ENCODE results near the gene CCDC74A.
"Not testable (repeated sequence)": the region's sequence is repeated elsewhere in the genome, so short reads cannot be mapped to it uniquely, and the experiment has no call there.

Gene CCDC74A

GRCh38 chr2:131534965-131535364 is 7.3 kb downstream of the CCDC74A start:
- H2BK5ac ChIP-seq (ENCODE audit: low read depth, low read length, poor library complexity, severe bottlenecking); H3K4me1 ChIP-seq (ENCODE audit: control insufficient read depth, insufficient read depth, low read depth, low read length); H3K18ac ChIP-seq (ENCODE audit: low read depth in 1 of 2, low read length in 2 of 2); H3K4me2 ChIP-seq (ENCODE audit: low read length, poor library complexity, severe bottlenecking); H2BK15ac ChIP-seq (ENCODE audit: low read depth, poor library complexity, severe bottlenecking); H4K8ac ChIP-seq (ENCODE audit: low read length); H3K9ac ChIP-seq (ENCODE audit: low read length); DNase-seq; H3K9me3 ChIP-seq (ENCODE audit: control insufficient read depth, low read length); H3K27ac ChIP-seq (ENCODE audit: low read length, poor library complexity, severe bottlenecking); H3K36me3 ChIP-seq (ENCODE audit: control insufficient read depth in 1 of 2, insufficient read depth in 2 of 2, low read depth in 1 of 2, low read length in 2 of 2); H3K27me3 ChIP-seq (ENCODE audit: control insufficient read depth in 1 of 2, insufficient read depth in 1 of 2, low read length in 2 of 2); H3K4me3 ChIP-seq (ENCODE audit: insufficient read depth in 1 of 2, low read depth in 1 of 2, low read length in 2 of 2); H4K91ac ChIP-seq (ENCODE audit: low read length); H3K14ac ChIP-seq (ENCODE audit: low read length in 2 of 2); H2BK12ac ChIP-seq (ENCODE audit: low read length in 2 of 2); H2AK5ac ChIP-seq (ENCODE audit: low read length, severe bottlenecking); H2AFZ ChIP-seq (ENCODE audit: low read depth, low read length); H3K4ac ChIP-seq (ENCODE audit: low read depth in 1 of 2, low read length in 2 of 2); H3K79me1 ChIP-seq (replicated peaks; ENCODE audit: low read length, poor library complexity, severe bottlenecking); H3K23ac ChIP-seq (ENCODE audit: low read length in 2 of 2); H2BK120ac ChIP-seq (ENCODE audit: low read depth, low read length): not testable (repeated sequence)
- 96% methylated on average over 8 of the region's 11 CpGs for WGBS

- no peak overlapping the region for H3K9ac ChIP-seq (ENCODE audit: low read length)
- no peaks in the 10 kb centered on the region for H3K36me3 ChIP-seq (ENCODE audit: control insufficient read depth in 1 of 2, insufficient read depth in 2 of 2, low read depth in 1 of 2, low read length in 2 of 2)
- H4K8ac ChIP-seq (ENCODE audit: low read length): no peak overlapping the region
- no peaks in the 10 kb centered on the region for H3K79me1 ChIP-seq (replicated peaks; ENCODE audit: low read length, poor library complexity, severe bottlenecking)
- no peak overlapping the region for H3K27ac ChIP-seq (ENCODE audit: low read length, poor library complexity, severe bottlenecking)
- DNase-seq: no peak
- H3K23ac ChIP-seq (ENCODE audit: low read length in 2 of 2): no peak overlapping the region
- 86% methylated on average over 2 of the region's 4 CpGs for WGBS
- H3K4me1 ChIP-seq (ENCODE audit: control insufficient read depth, insufficient read depth, low read depth, low read length): no peaks in the 10 kb centered on the region
- H3K9me3 ChIP-seq (ENCODE audit: control insufficient read depth, low read length): no peaks in the 10 kb centered on the region
- no peak overlapping the region for H2AFZ ChIP-seq (ENCODE audit: low read depth, low read length)
- no peak overlapping the region for H3K4me3 ChIP-seq (ENCODE audit: insufficient read depth in 1 of 2, low read depth in 1 of 2, low read length in 2 of 2)
- H3K27me3 ChIP-seq (ENCODE audit: control insufficient read depth in 1 of 2, insufficient read depth in 1 of 2, low read length in 2 of 2): no peaks in the 10 kb centered on the region
- no peak overlapping the region for H2BK120ac ChIP-seq (ENCODE audit: low read depth, low read length)
- H4K91ac ChIP-seq (ENCODE audit: low read length): no peak overlapping the region
- no peak overlapping the region for H3K18ac ChIP-seq (ENCODE audit: low read depth in 1 of 2, low read length in 2 of 2)
- H3K4me2 ChIP-seq (ENCODE audit: low read length, poor library complexity, severe bottlenecking): no peak overlapping the region
- no peak overlapping the region for H2BK15ac ChIP-seq (ENCODE audit: low read depth, poor library complexity, severe bottlenecking)
- no peak overlapping the region for H3K14ac ChIP-seq (ENCODE audit: low read length in 2 of 2)
- no peak overlapping the region for H2BK5ac ChIP-seq (ENCODE audit: low read depth, low read length, poor library complexity, severe bottlenecking)
- H3K4ac ChIP-seq (ENCODE audit: low read depth in 1 of 2, low read length in 2 of 2): no peak overlapping the region
- H2AK5ac ChIP-seq (ENCODE audit: low read length, severe bottlenecking): no peak overlapping the region
- no peak overlapping the region for H2BK12ac ChIP-seq (ENCODE audit: low read length in 2 of 2)
These were observed 7.8 kb downstream of the CCDC74A start for GRCh38 chr2:131535526-131535925.

- not testable (repeated sequence) for H3K27ac ChIP-seq (ENCODE audit: low read length, poor library complexity, severe bottlenecking); H3K4ac ChIP-seq (ENCODE audit: low read depth in 1 of 2, low read length in 2 of 2); H3K23ac ChIP-seq (ENCODE audit: low read length in 2 of 2); H2BK15ac ChIP-seq (ENCODE audit: low read depth, poor library complexity, severe bottlenecking); H3K9me3 ChIP-seq (ENCODE audit: control insufficient read depth, low read length); H3K9ac ChIP-seq (ENCODE audit: low read length); H3K36me3 ChIP-seq (ENCODE audit: control insufficient read depth in 1 of 2, insufficient read depth in 2 of 2, low read depth in 1 of 2, low read length in 2 of 2); H2BK5ac ChIP-seq (ENCODE audit: low read depth, low read length, poor library complexity, severe bottlenecking); H2BK120ac ChIP-seq (ENCODE audit: low read depth, low read length); H3K4me3 ChIP-seq (ENCODE audit: insufficient read depth in 1 of 2, low read depth in 1 of 2, low read length in 2 of 2); H2AK5ac ChIP-seq (ENCODE audit: low read length, severe bottlenecking); H4K8ac ChIP-seq (ENCODE audit: low read length); H3K27me3 ChIP-seq (ENCODE audit: control insufficient read depth in 1 of 2, insufficient read depth in 1 of 2, low read length in 2 of 2); H3K18ac ChIP-seq (ENCODE audit: low read depth in 1 of 2, low read length in 2 of 2); H3K14ac ChIP-seq (ENCODE audit: low read length in 2 of 2); H3K4me1 ChIP-seq (ENCODE audit: control insufficient read depth, insufficient read depth, low read depth, low read length); H2AFZ ChIP-seq (ENCODE audit: low read depth, low read length); DNase-seq; H4K91ac ChIP-seq (ENCODE audit: low read length); H3K4me2 ChIP-seq (ENCODE audit: low read length, poor library complexity, severe bottlenecking); H2BK12ac ChIP-seq (ENCODE audit: low read length in 2 of 2); H3K79me1 ChIP-seq (replicated peaks; ENCODE audit: low read length, poor library complexity, severe bottlenecking)
- 92% methylated on average over 19 of the region's 21 CpGs for WGBS
These were observed 8.5 kb downstream of the CCDC74A start for GRCh38 chr2:131535951-131536826.

GRCh38 chr2:131536841-131537240 is 9.2 kb downstream of the CCDC74A start:
- not testable (repeated sequence) for DNase-seq; H4K91ac ChIP-seq (ENCODE audit: low read length); H3K4me3 ChIP-seq (ENCODE audit: insufficient read depth in 1 of 2, low read depth in 1 of 2, low read length in 2 of 2); H2BK120ac ChIP-seq (ENCODE audit: low read depth, low read length); H2BK12ac ChIP-seq (ENCODE audit: low read length in 2 of 2); H2BK15ac ChIP-seq (ENCODE audit: low read depth, poor library complexity, severe bottlenecking); H3K4ac ChIP-seq (ENCODE audit: low read depth in 1 of 2, low read length in 2 of 2); H3K23ac ChIP-seq (ENCODE audit: low read length in 2 of 2); H3K9me3 ChIP-seq (ENCODE audit: control insufficient read depth, low read length); H2BK5ac ChIP-seq (ENCODE audit: low read depth, low read length, poor library complexity, severe bottlenecking); H2AFZ ChIP-seq (ENCODE audit: low read depth, low read length); H2AK5ac ChIP-seq (ENCODE audit: low read length, severe bottlenecking); H3K18ac ChIP-seq (ENCODE audit: low read depth in 1 of 2, low read length in 2 of 2); H3K36me3 ChIP-seq (ENCODE audit: control insufficient read depth in 1 of 2, insufficient read depth in 2 of 2, low read depth in 1 of 2, low read length in 2 of 2); H3K27me3 ChIP-seq (ENCODE audit: control insufficient read depth in 1 of 2, insufficient read depth in 1 of 2, low read length in 2 of 2); H3K4me2 ChIP-seq (ENCODE audit: low read length, poor library complexity, severe bottlenecking); H3K4me1 ChIP-seq (ENCODE audit: control insufficient read depth, insufficient read depth, low read depth, low read length); H3K79me1 ChIP-seq (replicated peaks; ENCODE audit: low read length, poor library complexity, severe bottlenecking); H3K9ac ChIP-seq (ENCODE audit: low read length); H3K14ac ChIP-seq (ENCODE audit: low read length in 2 of 2); H3K27ac ChIP-seq (ENCODE audit: low read length, poor library complexity, severe bottlenecking); H4K8ac ChIP-seq (ENCODE audit: low read length)
- 96% methylated on average over 13 of the region's 14 CpGs for WGBS
